HUES48 (cell line): ENCODE results near the gene BOLA2B.
"Not testable (repeated sequence)": the region's sequence is repeated elsewhere in the genome, so short reads cannot be mapped to it uniquely, and the experiment has no call there.

Source experiments
- H3K27ac ChIP-seq: one replicate; pipeline ENCODE4 v1.7.0; 2013; ENCODE audit warnings: low read depth, low read length, inconsistent platforms
- H3K27me3 ChIP-seq: 2 replicates; pipeline ENCODE4 v1.6.1; 2013; ENCODE audit warnings: mild to moderate bottlenecking, low read length; ENCODE audit not compliant: control insufficient read depth, insufficient read depth
- H3K36me3 ChIP-seq: 2 replicates; pipeline ENCODE4 v1.6.1; 2013; ENCODE audit warnings: low read length; ENCODE audit not compliant: control insufficient read depth, insufficient read depth
- H3K4me1 ChIP-seq: 2 replicates; pipeline ENCODE4 v1.6.1; 2013; ENCODE audit warnings: mild to moderate bottlenecking, low read length; ENCODE audit not compliant: control insufficient read depth, insufficient read depth
- H3K4me3 ChIP-seq: 2 replicates; pipeline ENCODE4 v1.5.1; 2013; ENCODE audit warnings: mild to moderate bottlenecking, low read depth, low read length
- H3K9ac ChIP-seq: 2 replicates; pipeline ENCODE4 v1.6.1; 2013; ENCODE audit warnings: mild to moderate bottlenecking, low read depth, low read length, moderate library complexity
- H3K9me3 ChIP-seq: 2 replicates; pipeline ENCODE4 v1.6.1; 2013; ENCODE audit warnings: low read length; ENCODE audit not compliant: control insufficient read depth, insufficient read depth

The BOLA2B gene

DNA sequence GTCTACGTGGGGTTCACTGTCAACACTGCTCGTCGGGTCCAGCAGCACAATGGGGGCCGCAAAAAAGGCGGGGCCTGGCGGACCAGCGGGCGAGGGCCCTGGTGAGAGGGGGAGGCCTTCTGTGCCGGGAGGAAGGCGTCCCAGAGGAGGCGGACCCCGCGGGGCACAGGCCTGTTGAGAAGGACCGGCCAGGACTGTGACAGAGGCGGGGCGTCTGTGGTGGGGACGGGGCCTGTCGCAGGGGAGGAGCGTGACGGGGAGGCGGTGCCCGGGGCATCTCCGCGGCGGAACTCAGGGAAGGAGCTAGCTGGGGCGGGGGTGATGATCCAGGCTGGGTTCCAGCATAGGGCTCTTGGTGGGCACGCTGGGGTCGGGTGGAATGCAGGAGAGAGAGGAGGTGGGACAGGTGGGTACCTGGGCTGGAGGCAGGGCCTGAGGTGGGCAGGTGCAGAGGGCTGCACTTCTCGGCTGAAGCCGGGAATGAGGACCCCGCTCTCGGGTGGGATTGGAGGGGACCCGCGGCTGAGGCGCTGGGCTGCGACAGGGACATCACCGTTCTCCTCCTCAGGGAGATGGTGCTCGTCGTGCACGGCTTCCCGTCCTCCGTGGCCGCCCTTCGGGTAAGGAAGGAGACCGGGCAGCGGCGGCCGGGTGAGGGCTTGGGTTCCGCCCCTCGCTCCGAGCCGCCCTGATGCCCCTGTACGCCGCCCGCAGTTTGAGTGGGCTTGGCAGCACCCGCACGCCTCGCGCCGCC lies 883 bp upstream of the BOLA2B start:
- peak overlapping the region; percentile 49; the same call in 1 of the 2 replicates for H3K4me3 ChIP-seq
- H3K27me3 ChIP-seq, H3K4me1 ChIP-seq, H3K36me3 ChIP-seq, H3K27ac ChIP-seq, H3K9me3 ChIP-seq, H3K9ac ChIP-seq: not testable (repeated sequence)

DNA sequence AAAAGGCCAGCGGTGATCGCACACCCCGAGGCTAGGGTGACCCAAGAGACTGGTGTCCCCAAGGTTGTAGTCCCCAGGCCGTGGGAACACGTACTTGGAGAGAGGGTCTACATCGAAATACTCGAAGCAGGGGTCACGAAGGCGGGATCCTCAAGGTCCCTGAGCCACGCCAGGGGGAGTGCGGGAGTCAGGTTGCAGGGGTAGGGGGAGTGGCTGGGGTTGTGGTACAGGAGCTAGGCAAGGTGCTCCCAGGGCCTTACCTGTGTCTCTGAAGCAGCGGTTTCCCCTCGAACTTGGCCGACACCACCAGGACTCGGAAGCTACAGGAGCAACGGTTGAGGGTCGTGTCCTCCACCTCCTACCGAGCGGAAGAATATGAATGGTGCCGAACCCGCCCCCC lies 368 bp downstream of the BOLA2B start:
- not testable (repeated sequence) for H3K36me3 ChIP-seq, H3K4me1 ChIP-seq, H3K27ac ChIP-seq, H3K9ac ChIP-seq, H3K27me3 ChIP-seq, H3K9me3 ChIP-seq, H3K4me3 ChIP-seq

DNA sequence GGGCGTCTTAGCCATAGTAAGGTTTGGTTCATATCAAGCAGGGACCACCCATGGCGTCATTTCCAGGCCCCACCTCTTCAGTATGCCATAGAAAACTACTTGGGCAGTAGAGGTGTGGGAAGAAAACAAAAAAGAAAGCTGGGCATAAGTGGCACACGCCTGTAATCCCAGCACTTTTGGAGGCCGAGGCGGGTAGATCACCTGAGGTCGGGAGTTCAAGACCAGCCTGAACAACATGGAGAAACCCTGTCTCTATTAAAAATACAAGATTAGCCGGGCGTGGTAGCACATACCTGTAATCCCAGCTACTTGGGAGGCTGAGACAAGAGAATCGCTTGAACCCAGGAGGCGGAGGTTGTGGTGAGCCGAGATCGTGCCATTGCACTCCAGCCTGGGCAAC lies 2.3 kb downstream of the BOLA2B start:
- not testable (repeated sequence) for H3K4me1 ChIP-seq, H3K27ac ChIP-seq, H3K27me3 ChIP-seq, H3K9ac ChIP-seq, H3K9me3 ChIP-seq, H3K4me3 ChIP-seq, H3K36me3 ChIP-seq

DNA sequence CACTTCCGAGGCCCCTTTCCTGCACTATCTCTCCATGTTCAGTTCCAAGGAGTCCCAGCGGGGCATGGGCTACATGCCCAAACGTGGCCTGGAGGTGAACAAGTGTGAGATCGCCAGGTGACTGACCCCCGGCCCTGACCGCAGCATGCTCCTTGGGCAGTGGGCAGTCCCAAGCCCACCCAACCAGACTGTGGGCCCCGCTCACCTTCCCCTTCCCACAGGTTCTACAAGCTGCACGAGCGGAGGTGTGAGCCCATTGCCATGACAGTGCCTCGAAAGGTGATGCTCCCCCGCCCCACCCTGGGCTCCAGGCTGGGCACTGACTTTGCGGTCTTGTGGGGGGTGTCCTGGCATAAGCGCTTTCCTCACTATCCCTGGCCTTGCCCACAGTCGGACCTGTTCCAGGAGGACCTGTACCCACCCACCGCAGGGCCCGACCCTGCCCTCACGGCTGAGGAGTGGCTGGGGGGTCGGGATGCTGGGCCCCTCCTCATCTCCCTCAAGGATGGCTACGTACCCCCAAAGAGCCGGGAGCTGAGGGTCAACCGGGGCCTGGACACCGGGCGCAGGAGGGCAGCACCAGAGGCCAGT lies 5.4 kb downstream of the BOLA2B start:
- Histone ChIP-seq H3K27ac (no peak overlapping the region), H3K4me3 (no peak overlapping the region), H3K9me3 (no peaks in the 10 kb centered on the region), H3K4me1 (no peaks in the 10 kb centered on the region), H3K36me3 (no peaks in the 10 kb centered on the region), H3K27me3 (peaks cover 8% of the 10 kb centered on the region), H3K9ac (no peak overlapping the region)

DNA sequence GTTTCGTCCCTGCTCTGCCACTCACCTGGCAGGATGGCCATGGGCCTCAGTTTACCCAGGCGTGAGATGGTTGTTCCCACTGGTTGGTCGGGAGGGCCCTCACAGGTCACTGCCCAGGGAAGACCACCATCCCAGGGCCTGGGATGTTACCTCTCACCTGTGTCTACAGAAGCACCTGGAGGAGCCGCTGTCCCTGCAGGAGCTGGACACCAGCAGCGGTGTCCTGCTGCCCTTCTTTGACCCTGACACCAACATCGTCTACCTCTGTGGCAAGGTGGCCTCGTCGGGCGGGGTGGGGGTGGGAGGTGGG lies 6.0 kb downstream of the BOLA2B start:
- no peak overlapping the region for H3K9ac ChIP-seq

DNA sequence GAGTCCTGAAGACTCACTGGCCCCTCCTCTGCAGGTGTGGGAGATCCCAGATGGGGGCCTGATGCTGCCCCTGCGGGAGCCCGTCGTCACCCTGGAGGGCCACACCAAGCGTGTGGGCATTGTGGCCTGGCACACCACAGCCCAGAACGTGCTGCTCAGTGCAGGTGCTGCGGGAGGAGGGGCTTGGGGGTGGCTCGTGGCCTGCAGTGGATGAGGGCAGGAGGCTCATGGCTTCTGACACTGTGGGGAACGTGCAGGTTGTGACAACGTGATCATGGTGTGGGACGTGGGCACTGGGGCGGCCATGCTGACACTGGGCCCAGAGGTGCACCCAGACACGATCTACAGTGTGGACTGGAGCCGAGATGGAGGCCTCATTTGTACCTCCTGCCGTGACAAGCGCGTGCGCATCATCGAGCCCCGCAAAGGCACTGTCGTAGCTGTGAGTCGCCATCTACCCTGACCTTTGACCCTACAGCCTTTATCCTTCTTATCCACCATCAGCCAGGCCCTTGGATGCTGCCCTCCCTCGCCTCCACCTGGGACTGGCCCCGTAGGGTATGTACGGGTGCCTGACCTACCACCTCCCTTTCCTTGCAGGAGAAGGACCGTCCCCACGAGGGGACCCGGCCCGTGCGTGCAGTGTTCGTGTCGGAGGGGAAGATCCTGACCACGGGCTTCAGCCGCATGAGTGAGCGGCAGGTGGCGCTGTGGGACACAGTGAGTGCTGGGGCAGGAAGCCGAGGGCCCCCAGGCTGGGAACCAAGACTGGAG lies 6.5 kb downstream of the BOLA2B start:
- Histone ChIP-seq H3K27me3 (peaks cover 11% of the 10 kb centered on the region), H3K4me1 (no peaks in the 10 kb centered on the region), H3K4me3 (no peak overlapping the region), H3K9me3 (no peaks in the 10 kb centered on the region), H3K27ac (no peak overlapping the region), H3K9ac (no peak overlapping the region), H3K36me3 (no peaks in the 10 kb centered on the region)

More for the DNA sequence above, 6.0 kb downstream of the BOLA2B start:
- H3K27me3 ChIP-seq = peaks cover 8% of the 10 kb centered on the region
- H3K9me3 ChIP-seq = no peaks in the 10 kb centered on the region
- H3K27ac ChIP-seq = no peak overlapping the region
- no peaks in the 10 kb centered on the region for H3K4me1 ChIP-seq
- no peaks in the 10 kb centered on the region for H3K36me3 ChIP-seq
- H3K4me3 ChIP-seq = no peak overlapping the region

DNA sequence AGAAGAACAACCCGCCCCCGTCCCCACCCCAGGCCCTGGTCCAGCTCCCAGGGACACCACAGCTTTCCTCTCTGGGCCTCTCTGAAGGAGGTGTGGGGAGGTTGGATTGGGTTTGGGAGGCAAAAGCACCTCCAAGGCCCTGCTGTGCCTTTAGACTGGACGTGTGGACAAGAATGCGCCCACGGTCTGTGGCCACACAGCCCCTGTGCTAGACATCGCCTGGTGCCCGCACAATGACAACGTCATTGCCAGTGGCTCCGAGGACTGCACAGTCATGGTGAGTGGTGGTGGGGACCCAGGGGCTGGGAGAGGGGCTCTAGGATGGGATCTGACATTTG lies 7.1 kb downstream of the BOLA2B start:
- no peaks in the 10 kb centered on the region for H3K36me3 ChIP-seq

DNA sequence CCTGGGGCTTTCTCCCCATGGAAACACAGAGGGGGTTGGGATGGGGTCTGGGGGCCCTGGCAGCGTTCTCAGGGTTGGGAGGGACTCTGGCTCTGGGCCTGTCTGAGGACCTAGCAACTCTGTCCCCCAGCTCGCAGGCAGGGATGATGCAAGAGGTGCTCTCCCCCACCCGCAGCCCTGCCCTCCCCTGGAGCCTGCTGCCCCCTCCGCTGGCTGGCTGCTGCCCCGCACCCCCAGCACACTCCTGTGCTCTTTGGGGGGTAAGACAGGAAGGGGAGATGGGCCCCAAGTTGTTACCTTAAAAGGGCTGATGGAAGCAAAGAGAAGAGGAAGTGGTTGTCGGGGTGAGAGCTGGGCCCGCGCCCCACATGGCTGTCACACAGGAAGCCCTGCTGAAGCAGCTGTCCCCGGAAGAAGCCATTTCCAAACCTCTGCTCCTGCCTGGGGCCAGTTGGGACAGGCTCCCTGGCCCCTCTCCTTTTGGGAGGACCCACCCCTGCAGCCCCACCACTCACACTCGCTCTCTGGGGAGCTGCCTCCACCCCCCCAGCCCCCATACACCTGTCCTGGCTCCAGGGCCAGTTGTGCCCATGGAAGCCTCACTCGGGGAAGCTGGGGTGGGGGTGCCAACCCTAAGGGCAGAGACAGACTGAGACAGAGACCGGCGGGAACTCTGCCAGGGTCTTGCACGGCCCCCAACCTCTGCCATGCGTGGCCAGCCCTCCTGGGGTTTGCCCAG lies 7.6 kb downstream of the BOLA2B start:
- H3K36me3 ChIP-seq = no peaks in the 10 kb centered on the region
- no peak overlapping the region for H3K4me3 ChIP-seq

More for the DNA sequence above, 7.1 kb downstream of the BOLA2B start:
- H3K9me3 ChIP-seq = no peaks in the 10 kb centered on the region
- peaks cover 11% of the 10 kb centered on the region for H3K27me3 ChIP-seq
- H3K9ac ChIP-seq = no peak overlapping the region
- no peaks in the 10 kb centered on the region for H3K4me1 ChIP-seq
- H3K4me3 ChIP-seq = no peak overlapping the region
- no peak overlapping the region for H3K27ac ChIP-seq

DNA sequence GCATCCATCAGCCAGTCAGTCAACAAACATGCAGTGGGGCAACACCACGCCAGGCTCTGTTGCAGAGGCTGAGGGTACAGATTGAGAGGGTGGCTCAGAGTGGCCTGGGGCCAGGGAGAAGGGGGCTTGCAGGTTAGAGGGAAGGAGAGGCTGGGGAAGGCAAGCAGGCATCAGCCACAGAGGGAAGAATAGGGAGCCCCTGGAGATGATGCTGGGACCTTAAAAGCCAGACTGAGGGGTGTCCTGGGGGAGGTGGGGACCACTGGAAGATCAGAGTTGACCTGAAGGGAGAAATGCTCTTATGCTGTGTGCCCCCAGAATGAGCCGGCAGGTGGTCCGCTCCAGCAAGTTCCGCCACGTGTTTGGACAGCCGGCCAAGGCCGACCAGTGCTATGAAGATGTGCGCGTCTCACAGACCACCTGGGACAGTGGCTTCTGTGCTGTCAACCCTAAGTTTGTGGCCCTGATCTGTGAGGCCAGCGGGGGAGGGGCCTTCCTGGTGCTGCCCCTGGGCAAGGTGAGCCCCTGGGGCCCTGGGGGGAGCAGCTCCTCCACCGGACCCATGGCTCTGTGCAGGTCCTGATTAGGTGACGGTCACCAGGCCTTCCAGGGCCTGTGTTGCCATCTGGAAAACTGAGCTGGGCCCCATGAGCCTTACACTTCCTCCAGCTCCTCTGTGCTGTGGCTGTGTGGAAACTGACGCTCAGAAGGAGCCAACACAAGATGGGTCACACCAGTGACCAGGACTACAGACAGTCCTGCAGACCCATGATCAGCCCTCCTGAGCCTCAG lies 8.4 kb downstream of the BOLA2B start:
- Histone ChIP-seq H3K4me3 (no peak overlapping the region), H3K27ac (no peak overlapping the region), H3K36me3 (no peaks in the 10 kb centered on the region), H3K27me3 (peaks cover 11% of the 10 kb centered on the region), H3K9ac (no peak overlapping the region), H3K9me3 (no peaks in the 10 kb centered on the region), H3K4me1 (no peaks in the 10 kb centered on the region)

More for the DNA sequence above, 7.6 kb downstream of the BOLA2B start:
- Histone ChIP-seq H3K27me3 (peaks cover 11% of the 10 kb centered on the region), H3K27ac (no peak overlapping the region), H3K9ac (no peak overlapping the region), H3K4me1 (no peaks in the 10 kb centered on the region), H3K9me3 (no peaks in the 10 kb centered on the region)

DNA sequence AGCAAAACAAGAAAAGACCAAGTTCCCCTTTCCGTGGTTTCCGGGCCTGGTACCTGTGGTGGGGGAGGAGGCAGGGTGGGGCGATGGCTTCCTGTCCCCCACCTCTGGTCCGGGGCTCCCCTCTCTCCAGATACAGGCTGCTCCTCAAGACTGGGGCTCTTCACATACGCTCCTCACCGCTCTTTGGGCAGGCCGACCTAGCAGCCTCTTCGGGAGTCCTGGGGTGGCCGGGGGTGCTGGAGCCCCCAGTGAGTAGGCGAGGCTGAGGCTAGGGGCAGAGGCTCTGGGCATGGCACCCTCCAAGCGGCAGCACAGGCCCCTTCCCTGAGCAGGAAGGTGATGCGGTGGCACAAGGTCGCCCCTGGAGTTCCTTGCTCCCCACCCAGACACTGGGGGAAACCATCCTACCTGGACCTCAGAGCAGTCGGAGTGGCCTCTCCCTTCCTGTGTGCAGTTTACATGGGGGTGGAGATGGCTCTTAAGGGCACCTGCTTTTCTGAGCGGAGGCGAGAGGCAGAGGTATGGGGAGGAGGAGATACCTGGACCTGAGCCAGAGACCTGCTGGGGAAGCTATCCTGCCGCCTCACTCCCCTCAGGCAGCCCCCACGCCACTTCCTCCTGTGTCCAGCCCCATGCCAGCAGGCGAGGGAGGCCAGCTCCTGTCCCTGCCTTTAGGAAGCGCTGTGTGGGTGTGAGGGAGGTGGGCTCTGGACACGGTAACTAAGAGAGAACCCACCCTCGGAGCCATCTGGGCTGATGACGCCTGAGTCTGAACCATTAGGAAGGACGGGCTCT lies 9.2 kb downstream of the BOLA2B start:
- Histone ChIP-seq H3K9ac (no peak overlapping the region), H3K9me3 (no peaks in the 10 kb centered on the region), H3K36me3 (no peaks in the 10 kb centered on the region), H3K27me3 (peaks cover 11% of the 10 kb centered on the region), H3K27ac (no peak overlapping the region), H3K4me3 (peak overlapping the region; percentile 69; the same call in 1 of the 2 replicates), H3K4me1 (no peaks in the 10 kb centered on the region)
